HG02852 (cell line): ENCODE results near the gene CCND3.

Source experiments
- ATAC-seq: cut with Tn5 transposase; IDR thresholded peaks from one replicate; pipeline ENCODE4 v1.9.1; 2021; ENCODE audit warnings: mild to moderate bottlenecking, moderate library complexity; ENCODE audit not compliant: unreplicated experiment

Gene CCND3

GRCh38 chr6:41927253-41927652 lies 14.4 kb downstream of the CCND3 start:
- ATAC-seq = no peak

GRCh38 chr6:41922154-41922553 lies 19.5 kb downstream of the CCND3 start:
- no peak for ATAC-seq

GRCh38 chr6:41921712-41921998 lies 20.0 kb downstream of the CCND3 start:
- ATAC-seq = peak; percentile 13

GRCh38 chr6:41920921-41921711 lies 20.5 kb downstream of the CCND3 start, which contains the start of the genes BYSL and MED20:
BYSL (plus strand) TSS chr6:41921499; CDS start chr6:41921563, 64 bp downstream.
MED20 (minus strand) TSS chr6:41921139; CDS start chr6:41921018, 121 bp downstream.
- ATAC-seq = peak; percentile 83

GRCh38 chr6:41917528-41917927 lies 24.1 kb downstream of the CCND3 start:
- no peak for ATAC-seq

- no peak for ATAC-seq
These were observed 26.6 kb downstream of the CCND3 start for GRCh38 chr6:41914869-41915530.

- no peak for ATAC-seq
These were observed 27.3 kb downstream of the CCND3 start for GRCh38 chr6:41914343-41914742.

GRCh38 chr6:41909727-41910126 lies 31.9 kb downstream of the CCND3 start:
- no peak for ATAC-seq

- ATAC-seq = no peak
These were observed 39.6 kb downstream of the CCND3 start for GRCh38 chr6:41901882-41902519.

- ATAC-seq = no peak
These were observed 40.7 kb downstream of the CCND3 start for GRCh38 chr6:41900861-41901260.

GRCh38 chr6:41896281-41896680 lies 45.3 kb downstream of the CCND3 start:
- ATAC-seq = no peak

- peak; percentile 76 for ATAC-seq
These were observed 46.0 kb downstream of the CCND3 start, which contains the start of gene USP49 for GRCh38 chr6:41895300-41896233. USP49 (minus strand) TSS chr6:41895375; CDS start chr6:41806983, 88,392 bp downstream.

GRCh38 chr6:41894366-41895299 lies 47.0 kb downstream of the CCND3 start:
- peak; percentile 27 for ATAC-seq

- ATAC-seq = no peak
These were observed 48.6 kb downstream of the CCND3 start for GRCh38 chr6:41892921-41893564.

GRCh38 chr6:41887331-41887751 lies 54.3 kb downstream of the CCND3 start:
- ATAC-seq = no peak

- ATAC-seq = no peak
These were observed 55.7 kb downstream of the CCND3 start for GRCh38 chr6:41885930-41886329.

- ATAC-seq = no peak
These were observed 56.7 kb downstream of the CCND3 start for GRCh38 chr6:41884957-41885356.
